HG03159 (cell line): ENCODE data around the gene LASP1.

Experiments used
- ATAC-seq: cut with Tn5 transposase; IDR thresholded peaks from one replicate; pipeline ENCODE4 v1.9.1; 2021; ENCODE audit warnings: mild to moderate bottlenecking, moderate library complexity; ENCODE audit not compliant: unreplicated experiment

LASP1 gene

DNA sequence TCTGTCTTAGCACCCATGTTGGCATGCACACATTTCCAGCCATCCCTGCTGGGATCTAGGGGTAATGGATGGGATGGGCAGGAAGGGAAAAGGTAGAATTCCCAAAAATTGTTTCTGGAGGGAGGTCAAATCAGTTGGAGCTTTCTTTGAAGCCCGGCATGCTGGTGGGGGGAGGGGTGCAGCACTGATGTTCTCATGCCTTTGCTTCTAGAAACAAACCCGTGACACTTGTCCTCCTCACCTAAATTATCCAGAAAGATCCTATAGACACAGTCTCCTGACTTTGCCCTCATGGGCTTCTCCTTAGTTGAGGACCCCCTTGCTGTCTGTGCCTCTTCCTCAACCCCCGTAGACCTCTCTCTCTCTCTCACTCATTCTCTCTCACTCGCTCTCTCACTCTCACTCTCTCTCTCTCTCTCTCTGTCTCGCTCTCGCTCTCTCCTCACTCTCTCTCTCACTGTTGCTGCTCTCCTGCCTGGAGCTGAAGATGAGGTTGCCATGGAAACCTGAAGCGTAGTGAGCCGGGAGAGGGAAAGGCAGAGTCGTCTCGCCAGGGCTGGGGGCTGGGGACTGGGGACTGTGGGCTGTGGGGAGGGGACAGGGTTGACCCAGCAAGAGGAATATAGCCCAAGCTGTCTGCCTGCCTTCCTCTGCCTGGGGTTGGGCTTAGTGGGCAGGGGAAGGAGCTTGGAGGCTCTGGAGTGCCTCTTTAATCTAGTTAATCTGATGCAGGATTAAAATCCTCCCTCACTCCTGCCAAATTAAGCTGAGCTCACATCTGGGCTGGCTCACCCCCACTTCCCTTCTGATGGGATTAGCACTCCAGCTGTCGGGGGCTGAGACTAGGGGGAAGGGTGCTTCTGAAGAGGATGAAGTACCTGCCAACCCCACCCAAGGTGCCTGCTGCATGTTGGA is 16.1 kb downstream of the LASP1 start:
- no peak for ATAC-seq

DNA sequence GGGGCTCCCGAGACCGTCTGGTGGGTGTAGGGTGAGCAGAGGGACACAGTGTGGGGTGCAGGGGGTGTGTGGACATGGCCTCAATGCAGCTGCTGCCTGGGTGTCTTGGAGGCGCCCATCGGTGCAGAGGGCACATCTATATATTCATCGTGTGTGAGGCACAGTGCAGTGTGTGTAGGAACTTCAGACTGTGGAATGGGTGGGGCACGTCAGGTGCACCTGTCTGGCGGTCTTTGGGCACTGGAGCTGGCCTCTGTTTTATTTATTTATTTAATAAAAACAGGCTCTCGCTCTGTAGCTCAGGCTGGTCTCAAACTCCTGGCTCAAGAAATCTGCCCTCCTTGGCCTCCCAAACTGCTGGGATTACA is 16.8 kb downstream of the LASP1 start:
- ATAC-seq: no peak

DNA sequence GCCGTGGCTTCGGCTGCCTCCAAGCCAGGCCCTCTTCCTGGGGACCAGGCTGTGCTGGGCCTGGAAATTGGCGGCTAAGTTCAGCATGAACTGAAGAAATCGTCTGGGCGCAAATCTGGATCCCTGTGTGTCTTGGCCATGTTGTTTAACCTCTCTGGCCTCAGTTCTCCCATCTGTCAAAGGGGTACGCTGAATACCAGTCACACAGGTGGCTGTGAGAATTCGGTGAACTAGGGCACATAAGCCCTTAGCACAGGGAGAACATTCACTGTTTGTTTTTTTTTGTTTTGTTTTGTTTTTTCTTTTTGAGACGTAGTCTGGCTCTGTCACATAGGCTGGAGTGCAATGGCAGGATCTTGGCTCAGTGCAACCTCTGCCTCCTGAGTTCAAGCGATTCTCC is 19.0 kb downstream of the LASP1 start:
- no peak for ATAC-seq

DNA sequence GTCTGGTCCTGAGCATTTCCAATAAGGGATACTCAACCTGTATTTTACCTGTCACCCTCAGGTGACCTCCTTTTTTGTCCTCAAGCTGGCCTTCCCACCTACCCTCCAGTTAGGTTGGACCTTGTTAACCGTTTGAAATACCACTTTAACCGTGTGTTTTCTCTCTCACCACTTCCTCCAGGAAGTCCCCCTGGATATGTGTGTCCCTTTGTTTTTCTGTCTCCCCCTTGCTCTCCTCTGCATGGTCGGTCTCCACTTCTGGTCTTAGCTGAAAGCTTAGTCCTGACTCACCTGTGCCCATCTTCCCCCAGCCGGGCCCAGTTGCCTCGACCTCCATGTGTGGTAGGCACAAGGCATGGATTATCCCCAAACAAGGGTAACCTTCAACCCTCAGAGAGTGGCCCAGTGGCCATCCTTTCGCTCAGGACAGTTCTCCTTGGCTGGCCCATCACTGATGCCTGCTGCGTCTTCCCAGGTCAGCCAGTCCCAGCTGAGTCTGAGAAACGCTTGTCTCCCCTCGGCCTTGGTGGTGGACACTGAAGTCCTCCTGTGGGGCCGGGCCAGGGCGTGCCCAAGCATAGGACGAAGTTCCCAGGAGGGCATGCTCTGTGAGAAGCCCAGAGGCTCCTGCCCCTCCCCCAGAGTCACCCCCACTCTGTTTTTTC is 20.0 kb downstream of the LASP1 start:
- ATAC-seq: no peak

DNA sequence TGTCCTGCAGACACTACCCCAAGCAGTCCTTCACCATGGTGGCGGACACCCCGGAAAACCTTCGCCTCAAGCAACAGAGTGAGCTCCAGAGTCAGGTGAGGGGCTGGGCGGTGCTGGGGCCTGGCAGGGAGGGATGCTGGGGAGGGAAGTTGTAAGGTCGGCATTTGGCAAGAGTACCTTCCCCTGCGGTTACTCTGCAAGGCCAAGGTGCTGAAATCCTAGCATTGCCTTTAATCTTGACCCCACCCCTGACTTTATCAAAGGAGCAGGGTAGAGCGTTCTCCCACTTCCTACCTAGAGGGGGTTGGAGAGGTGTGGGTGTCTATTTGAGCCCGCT is 20.5 kb downstream of the LASP1 start:
- no peak for ATAC-seq

DNA sequence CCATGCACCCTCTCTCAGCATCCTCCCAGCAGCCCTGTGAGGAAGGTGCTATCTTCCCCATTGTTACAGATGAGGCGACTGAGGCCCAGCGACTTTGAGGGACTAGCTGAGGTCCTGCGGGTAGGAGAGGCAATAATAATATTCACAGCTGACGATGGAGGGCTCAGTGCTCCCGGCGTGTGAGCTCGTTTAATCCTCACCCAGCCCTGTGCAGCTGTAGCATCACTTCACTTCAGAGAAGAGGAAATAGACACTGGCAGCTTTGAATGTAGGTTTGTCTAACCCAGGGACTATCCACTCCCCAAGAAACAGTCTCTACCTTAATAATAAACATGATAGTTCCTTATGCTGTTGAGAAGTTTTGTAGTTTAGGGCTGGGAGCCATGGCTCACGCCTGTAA is 21.6 kb downstream of the LASP1 start:
- no peak for ATAC-seq

DNA sequence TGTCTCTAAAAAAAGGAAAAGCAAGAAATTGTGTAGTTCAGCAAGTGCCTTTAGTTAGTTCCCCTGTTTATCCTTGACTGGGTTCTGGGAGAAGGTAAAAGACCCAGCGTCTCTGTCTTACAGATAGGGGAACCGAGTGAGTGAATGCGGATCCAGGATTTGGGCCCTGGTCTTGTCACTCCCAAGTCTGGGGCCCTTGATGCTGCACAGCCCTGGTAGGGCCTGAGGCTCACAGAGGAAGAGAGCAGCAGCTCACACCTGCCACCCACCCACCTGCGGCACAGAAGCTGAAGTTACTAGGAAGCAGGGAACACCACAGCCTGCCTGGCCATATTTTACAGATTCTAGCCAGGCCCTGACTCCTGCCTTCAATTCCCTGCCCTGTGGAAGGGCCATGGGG is 22.2 kb downstream of the LASP1 start:
- ATAC-seq: no peak

DNA sequence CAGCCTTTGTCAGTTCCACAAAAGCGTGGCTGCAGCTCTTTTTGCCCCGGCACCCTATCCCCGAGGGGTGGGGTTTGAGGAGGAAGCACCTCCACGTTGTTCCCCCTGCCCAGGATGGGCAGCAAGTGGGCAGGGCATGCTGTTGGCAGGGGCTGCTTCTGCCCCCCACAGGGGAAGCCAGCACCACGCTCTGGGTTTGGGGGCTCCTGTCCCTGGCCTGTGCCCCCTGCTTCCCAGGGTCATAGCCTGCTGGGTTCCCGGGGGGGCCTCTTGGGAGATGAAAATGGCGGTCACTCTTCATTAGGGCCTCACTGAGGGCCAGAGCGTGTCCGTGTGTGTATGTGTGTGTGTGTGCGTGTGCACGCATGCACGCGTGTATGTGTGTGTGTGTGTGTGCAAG is 22.8 kb downstream of the LASP1 start:
- no peak for ATAC-seq

DNA sequence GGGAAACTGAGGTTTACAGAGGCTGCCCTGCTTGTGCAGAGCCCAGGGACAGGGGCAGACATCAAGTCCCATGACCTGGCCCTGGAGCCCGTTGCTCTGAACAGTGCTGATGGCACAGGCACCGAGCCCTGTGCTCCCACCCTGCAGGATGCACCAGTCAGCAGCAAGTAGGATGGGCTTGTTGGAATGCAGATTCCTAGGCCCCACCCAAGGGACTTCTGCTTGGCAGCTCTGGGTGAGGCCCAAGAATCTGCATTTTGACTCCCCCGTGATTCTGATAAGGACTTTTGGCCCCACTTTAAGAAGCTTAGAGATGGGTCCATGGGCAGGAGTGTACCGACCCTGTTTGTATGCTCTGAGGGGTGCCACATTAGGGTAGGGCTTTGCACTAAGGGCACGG is 23.3 kb downstream of the LASP1 start:
- no peak for ATAC-seq

DNA sequence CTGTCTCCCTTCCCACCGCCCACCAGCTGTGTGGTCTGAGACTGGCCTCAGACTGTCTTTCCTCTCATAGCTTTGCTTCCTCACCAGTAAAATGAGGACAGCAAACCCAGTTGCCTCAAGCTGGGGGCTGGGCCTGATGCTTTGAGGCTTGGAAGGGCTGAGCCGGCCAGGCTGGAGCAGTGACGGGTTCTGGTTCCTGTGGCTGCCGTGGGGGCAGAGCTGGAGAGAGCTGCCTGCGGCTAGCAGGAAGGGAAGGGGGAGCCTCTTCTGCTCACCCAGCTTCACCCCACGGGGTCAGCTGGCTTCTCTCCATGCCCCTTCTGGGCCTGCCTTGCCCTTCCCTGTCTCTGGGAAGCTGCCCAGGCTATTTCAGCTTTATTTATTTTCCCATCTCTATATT is 23.7 kb downstream of the LASP1 start:
- no peak for ATAC-seq

DNA sequence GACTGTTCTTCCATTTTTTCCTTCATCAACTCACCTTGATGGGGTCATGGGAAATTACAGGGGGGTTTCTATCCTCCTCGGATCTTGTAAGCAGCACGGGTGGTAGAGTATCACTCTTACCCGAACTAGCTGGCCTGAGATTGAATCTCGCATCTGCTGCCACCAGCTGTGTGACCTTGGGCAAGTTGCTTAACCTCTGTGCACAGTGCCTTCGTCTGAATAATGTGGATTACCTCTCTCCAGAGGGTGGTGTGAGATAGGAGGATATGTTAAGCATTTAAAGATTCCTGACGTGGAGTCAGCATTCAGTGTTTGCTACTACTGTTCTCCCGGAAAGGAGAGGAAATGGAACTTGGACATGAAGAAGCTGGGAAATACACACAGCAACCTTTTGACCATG is 24.4 kb downstream of the LASP1 start:
- ATAC-seq: no peak

DNA sequence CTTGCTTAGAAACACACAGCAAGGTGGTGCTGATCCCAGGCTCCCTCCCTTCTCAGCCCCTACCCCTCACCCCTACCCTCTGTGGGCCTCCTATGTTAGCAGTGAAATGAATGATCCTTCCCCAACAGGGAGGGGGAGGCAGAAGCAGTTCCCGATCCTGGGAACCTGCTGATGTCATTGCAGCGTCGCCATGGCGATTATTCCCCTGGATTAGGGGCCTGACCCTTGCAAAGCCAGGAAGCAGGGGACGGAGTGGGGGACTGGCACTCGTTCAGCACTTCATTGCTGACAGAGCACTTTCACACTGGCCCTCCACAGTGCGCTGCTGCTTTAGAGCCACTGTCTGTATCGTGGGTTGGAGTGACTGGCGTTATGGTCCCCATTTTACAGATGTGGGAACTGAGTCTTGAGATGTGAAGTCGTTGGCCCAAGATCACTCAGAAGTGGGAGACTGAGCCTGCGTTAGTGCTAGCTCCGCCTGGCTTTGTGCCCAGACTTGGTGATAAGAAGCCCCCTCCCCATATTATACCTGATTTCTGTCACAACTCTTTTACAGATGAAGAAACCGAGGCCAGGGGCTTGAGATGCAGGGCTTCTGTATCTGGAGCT is 26.6 kb downstream of the LASP1 start:
- no peak for ATAC-seq

DNA sequence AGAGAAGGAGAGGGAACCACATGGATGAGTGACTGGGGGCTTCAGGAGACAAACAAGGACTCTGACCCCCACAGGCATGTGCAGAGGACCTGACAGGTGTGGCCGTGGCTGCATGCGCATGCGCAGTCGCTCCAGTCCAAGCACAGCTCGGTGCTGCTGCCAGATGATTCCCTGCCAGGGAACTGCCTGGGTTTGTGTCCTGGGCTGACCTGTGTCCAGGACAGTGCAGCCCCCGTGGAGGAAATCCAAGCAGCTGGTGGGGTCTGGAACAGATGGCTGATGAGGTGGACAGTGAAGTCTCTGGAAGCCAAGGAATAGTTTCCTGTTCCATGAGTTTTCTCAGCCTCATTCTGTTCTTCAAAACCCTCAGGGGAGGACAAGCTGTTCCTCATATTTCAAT is 27.3 kb downstream of the LASP1 start:
- ATAC-seq: no peak

DNA sequence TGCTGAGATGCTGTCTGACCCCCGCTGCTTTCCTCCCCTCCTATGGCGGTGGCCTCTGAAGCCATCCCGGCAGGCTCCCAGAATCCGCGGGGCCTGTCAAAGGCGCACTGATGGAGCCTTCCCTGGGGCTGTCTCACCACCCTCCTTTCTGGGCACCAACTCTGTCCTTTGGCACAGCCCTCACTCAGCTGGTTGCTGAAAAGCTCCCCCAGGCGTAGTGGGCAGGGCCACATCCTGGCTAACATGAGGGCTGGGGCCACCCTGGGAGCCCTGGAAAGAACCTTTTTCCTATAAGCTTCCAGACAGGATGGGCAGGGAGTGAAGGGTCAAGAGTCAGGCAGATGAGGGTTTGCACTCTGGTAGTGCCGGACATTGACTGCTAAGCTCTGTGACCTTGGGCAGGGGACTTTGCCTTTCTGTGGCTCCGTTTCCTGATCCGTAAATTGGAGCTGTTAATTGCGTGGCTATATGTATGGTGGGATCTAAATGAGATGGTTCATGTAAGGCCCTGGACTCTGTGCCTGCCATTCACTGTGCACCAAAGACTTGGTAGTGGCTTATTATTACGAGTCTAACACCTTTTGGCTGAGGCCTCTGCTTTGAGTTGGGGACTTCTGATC is 27.9 kb downstream of the LASP1 start:
- no peak for ATAC-seq

DNA sequence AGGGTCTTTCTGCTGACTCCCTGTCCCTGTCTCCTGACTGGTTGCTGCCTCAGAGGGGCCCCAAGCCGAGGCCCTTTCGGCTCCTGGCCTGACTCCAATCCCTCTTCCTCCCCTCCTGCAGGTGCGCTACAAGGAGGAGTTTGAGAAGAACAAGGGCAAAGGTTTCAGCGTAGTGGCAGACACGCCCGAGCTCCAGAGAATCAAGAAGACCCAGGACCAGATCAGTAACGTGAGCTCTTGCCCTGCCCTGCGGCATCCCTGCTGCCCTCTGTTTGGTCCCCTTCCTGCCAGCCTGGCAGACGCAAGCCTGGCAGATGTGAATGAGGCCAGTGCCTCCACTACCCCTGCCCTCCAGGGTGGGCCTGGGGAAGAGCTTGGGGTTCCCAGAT is 28.4 kb downstream of the LASP1 start:
- peak; percentile 26 for ATAC-seq

DNA sequence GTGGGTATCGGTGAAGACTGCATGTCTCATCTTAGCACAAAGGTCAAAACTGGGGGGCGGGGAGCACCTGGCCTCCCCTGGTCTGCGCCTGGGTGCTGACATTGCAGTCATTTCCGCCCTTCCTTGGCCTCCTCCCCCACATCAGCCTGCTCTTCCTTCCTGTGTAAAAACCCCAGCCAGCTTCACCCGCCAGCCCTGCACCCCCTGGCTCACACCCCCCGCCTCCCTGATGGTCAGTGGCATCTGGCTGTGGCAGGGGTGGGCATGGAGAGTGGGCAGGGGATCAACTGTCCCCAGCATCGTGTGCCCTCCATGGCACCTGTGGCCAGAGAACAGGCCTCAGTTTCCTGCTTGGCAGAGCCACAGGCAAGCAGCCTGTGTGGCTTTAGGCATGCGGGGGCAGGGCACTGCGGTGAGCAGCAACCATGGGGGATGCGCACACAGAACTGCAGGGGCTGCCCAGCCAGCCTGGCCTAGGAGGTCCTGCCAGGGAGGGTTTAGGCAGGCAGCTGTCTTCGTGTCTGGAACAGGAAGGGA is 29.0 kb downstream of the LASP1 start:
- ATAC-seq: peak; percentile 85

DNA sequence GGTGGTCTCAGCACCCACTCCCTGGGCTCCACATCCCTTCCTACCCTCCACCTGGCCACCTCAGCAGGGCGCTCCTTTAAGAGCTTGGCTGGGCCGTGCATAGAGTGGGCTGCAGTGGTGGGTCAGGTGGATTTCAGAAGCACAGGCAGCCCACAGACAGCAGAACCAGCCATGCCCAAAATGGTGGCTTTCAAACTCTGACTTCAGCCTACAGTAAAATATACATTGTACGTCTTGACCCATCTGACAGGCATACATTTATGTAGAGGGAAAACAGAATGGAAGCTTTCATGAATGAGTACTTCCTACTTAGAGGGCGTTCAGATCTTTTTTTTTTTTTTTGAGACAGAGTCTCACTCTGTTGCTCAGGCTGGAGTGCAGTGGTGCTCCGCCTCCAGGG is 29.6 kb downstream of the LASP1 start:
- no peak for ATAC-seq

DNA sequence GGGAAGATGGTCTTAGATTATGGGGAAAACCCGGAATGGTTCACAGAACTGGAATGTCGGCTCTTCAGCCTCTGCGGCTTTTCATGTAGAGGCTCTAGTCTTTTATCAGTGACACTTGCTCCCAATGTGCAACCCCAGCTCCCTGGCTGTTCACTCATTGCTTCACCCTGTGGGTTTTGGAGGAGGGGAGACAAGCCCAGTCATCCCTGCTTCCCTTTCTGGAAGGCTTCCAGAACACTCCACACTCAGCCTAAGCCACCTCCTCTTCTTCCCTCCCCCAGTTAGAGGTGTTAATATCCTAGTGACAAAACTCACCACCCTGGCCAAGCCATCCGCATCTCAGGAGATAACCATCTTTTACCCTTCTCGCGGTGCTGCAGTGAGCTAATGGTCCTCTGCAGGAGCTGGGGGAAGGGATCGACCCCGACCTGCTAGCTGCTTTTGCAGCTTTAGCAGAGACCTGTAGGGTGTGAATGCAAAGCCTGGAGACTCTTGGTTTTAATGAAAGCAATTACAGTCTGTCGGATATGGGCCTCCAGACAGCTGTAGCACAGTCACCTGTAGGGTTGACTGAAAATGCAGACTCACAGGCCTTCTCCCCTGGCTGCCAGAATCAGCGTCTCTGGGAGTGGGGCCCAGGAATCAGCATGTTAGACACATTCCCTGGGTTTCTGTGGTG is 31.3 kb downstream of the LASP1 start:
- no peak for ATAC-seq

DNA sequence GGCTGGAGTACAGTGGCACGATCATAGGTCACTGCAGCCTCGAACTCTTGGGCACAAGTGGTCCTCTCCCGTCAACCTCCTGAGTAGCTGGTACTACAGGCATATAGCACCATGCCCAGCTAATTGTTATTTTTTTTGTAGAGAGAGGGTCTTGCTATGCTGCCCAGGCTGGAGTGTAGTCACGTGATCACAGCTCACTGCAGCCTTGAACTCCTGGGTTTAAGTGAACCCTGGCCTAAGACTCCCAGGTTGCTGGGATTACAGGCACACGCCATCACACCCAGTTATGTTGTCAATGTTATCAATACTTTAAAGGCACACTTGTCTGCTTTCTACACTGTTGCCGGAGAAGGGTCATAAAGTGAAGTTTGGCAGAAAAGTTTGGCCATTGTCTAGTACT is 33.5 kb downstream of the LASP1 start:
- no peak for ATAC-seq

DNA sequence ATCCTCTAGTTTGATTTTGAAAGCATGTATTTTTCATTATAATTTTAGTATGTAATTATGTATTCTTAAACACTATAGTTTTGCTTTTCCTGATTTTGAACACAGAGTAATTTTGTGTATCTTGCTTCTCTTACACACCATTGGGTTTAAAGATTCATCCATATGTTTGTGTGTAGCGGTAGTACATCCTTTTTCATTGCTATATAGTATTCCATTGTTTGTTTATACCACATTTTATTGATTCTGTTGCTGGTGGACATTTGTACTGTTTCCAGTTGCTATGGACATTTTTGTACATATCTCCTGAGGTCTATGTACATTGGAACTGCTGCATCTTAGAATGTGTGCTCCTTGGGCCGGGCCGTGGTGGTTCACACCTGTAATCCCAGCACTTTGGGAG is 35.0 kb downstream of the LASP1 start:
- no peak for ATAC-seq

DNA sequence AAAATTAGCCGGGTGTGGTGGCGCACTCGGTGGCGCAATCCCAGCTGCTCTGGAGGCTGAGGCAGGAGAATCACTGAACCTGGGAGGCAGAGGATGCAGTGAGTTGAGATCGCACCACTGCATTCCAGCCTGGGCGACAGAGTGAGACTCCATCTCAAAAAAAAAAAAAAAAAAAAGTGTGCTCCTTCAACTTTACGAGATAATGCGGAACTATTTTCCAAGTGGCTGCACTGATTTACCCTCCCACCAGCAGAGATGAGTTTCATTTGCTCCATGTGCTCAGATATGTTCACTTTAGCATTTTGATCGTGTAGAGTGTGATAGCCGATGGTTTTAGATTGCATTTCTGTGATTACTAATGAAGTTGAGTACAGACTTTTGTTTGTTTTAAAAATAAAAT is 35.5 kb downstream of the LASP1 start:
- ATAC-seq: no peak
